Measurements from ENCODE around the gene DSTN.
"Not testable (repeated sequence)": the region's sequence is repeated elsewhere in the genome, so short reads cannot be mapped to it uniquely, and the experiment has no call there.

The DSTN gene

DNA sequence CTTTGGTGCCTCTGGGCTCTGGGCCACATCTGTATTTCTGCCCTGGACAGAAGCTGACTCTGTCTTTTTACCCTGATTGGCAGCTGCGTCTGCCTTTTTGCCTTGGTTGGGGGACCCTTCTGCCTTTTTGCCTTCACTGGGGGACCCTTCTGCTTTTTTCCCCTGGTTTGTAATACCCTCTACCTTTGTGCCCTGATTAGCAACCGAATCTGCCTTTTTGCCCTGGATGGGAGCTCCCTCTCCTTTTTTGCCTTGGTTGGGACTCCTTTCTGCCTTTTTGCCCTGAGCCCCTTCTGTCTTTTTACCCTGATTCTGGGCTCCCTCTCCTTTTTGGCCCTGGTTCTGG lies 88.7 kb downstream of the DSTN start:
- no peak overlapping the region for H3K4me3 ChIP-seq (ENCODE audit: low read depth, low read length)
- TF ChIP-seq, protein P1, sequence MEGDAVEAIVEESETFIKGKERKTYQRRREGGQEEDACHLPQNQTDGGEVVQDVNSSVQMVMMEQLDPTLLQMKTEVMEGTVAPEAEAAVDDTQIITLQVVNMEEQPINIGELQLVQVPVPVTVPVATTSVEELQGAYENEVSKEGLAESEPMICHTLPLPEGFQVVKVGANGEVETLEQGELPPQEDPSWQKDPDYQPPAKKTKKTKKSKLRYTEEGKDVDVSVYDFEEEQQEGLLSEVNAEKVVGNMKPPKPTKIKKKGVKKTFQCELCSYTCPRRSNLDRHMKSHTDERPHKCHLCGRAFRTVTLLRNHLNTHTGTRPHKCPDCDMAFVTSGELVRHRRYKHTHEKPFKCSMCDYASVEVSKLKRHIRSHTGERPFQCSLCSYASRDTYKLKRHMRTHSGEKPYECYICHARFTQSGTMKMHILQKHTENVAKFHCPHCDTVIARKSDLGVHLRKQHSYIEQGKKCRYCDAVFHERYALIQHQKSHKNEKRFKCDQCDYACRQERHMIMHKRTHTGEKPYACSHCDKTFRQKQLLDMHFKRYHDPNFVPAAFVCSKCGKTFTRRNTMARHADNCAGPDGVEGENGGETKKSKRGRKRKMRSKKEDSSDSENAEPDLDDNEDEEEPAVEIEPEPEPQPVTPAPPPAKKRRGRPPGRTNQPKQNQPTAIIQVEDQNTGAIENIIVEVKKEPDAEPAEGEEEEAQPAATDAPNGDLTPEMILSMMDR (IDR thresholded peaks at IDR 0.05; ENCODE audit: borderline replicate concordance, insufficient read depth, low read depth, low read length): no peak

DNA sequence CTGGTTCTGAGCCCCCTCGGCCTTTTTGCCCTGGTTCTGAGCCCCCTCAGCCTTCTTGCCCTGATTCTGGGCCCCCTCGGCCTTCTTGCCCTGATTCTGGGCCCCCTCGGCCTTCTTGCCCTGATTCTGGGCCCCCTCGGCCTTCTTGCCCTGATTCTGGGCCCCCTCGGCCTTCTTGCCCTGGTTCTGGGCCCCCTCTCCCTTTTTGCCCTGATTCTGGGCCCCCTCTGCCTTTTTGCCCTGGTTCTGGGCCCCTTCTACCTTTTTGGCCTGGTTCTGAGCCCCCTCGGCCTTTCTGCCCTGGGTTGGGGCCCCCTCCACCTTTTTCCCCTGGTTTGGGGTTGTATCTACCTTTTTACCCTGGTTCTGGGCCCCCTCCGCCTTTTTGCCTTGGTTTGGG lies 89.5 kb downstream of the DSTN start:
- H3K4me3 ChIP-seq (ENCODE audit: low read depth, low read length): not testable (repeated sequence)

All from GM12875 (cell line).